Stimulated activated CD8-positive, alpha-beta memory T cell treated with anti-CD3 and anti-CD28 coated beads, Interleukin-4, amount 100 ng/mL, for 1 hour (primary cell): ENCODE results near the gene ATG4C.

Source experiments
- DNase-seq, 2 donors: peaks; one replicate each; pipeline ENCODE4 v3.0.0-alpha.2; 2020; ENCODE audit warnings: low read depth in 2 of 2, low spot score in 1 of 2

Gene ATG4C

GRCh38 chr1:62840555-62840954 lies 56.6 kb downstream of the ATG4C start:
- no peak for DNase-seq

GRCh38 chr1:62841587-62842169 lies 57.7 kb downstream of the ATG4C start:
- DNase-seq: no peak

- DNase-seq: no peak
Measured at GRCh38 chr1:62844030-62844429, 60.1 kb downstream of the ATG4C start.

GRCh38 chr1:62849031-62849430 lies 65.1 kb downstream of the ATG4C start:
- no peak for DNase-seq

DNA sequence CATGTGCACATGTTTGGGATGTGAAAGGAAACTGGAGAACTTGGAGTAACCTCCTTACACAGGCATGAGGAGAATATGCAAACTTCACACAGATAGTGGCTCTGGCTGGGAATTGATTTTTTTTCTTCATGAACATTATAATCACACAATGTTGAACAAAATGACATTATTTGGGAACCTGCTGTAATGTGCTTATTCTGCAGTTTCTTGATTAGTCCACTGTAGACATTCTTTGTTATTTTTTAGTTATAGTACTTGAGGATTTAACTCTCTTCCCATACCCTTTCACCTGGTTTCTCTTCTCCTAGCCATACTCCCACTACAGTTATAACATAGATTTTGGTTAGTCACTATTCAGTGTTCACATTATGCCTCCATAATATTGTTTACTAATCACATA lies 68.3 kb downstream of the ATG4C start:
- no peak for DNase-seq

- DNase-seq: no peak
Measured at GRCh38 chr1:62856960-62857359, 73.0 kb downstream of the ATG4C start.

DNA sequence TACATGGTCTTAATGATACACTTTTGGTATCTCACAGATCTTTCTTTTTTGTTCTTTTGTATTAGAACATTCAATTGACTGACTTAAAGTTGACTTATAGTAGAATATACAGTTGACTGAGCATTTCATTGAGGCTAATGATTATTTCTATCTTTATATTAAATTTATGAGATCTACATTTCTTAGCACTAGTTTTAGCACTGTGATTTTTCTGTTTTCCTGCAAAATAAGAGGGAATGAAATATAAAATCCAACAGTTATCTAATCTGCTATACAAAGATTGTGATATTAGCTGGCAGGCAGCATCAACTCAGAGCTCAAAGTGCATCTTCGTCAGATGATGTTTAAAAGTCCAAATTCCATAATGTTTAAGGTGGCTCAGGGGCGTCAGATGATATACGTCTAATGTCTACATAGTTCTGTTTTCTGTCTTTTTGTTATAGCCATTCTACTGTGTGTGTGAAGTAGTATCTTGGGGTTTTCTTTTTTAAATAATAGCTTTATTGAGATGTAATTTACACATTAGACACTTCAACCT lies 85.4 kb downstream of the ATG4C start:
- no peak for DNase-seq

- no peak for DNase-seq
Measured at GRCh38 chr1:62870148-62870547, 86.2 kb downstream of the ATG4C start.

GRCh38 chr1:62875676-62876075 lies 91.7 kb downstream of the ATG4C start:
- no peak for DNase-seq

- DNase-seq: no peak
Measured at GRCh38 chr1:62876535-62876934, 92.6 kb downstream of the ATG4C start.

GRCh38 chr1:62877579-62877978 lies 93.6 kb downstream of the ATG4C start:
- no peak for DNase-seq

- DNase-seq: no peak
Measured at GRCh38 chr1:62879962-62880361, 96.0 kb downstream of the ATG4C start.

GRCh38 chr1:62882201-62883104 lies 98.5 kb downstream of the ATG4C start:
- no peak for DNase-seq

DNA sequence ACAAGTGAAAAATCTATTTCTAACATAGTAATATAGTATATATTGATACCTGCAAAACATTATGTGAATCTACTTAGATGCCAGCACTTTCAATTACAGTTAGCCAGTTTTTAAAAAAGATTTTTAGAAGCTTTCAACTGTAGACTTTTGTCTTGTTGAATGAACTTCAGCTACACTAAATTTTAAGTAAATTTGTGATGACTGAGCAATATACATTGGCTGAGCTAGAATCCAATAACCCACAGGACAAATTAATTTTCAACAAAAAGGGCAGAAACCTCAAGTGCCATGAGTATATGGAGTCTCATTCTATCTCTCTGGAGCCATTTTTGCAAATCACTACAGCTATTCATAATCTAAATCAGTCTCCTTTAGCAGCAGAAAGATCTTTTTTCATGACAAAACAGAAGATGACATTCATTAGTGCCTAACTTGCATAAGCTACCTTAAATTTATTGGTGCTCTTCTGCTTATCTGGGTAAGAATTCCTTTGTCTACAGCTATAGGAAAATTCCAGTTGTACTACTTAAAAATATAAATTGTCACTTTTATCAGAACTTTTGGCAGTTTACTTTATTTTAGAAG lies 100.3 kb downstream of the ATG4C start:
- no peak for DNase-seq

DNA sequence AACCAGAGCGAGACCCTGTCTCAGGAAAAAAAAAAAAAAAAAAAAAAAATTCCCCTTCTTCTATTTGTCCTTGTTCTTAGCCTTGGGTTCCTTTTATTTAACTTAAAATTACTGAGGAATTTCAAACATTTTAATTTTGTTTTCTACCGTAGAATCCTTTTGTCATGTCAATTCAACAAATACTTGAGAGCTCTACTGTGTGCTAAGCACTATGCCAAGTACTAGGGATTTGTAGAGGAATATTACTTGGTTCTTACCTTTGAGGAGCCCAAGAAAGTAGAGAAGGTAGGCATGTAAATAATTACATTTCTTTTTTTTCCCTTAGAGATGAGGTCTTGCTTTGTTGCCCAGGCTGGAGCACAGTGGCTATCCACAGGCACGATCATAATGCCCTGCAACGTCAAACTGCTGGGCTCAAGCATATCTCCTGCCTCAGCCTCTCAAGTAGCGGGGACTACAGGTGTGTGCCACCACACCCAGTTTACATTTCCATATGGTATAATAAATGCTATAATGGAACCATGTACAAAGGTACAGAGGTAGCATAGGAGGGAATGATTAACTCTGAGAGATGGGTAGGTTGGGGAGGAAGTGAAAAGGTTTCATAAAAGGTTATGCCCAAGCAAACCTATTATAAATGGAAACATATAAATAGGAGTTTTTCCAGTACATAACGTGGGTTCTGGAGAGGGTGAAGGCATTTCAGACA lies 104.0 kb downstream of the ATG4C start:
- no peak for DNase-seq

GRCh38 chr1:62891956-62892562 lies 108.1 kb downstream of the ATG4C start:
- no peak for DNase-seq

DNA sequence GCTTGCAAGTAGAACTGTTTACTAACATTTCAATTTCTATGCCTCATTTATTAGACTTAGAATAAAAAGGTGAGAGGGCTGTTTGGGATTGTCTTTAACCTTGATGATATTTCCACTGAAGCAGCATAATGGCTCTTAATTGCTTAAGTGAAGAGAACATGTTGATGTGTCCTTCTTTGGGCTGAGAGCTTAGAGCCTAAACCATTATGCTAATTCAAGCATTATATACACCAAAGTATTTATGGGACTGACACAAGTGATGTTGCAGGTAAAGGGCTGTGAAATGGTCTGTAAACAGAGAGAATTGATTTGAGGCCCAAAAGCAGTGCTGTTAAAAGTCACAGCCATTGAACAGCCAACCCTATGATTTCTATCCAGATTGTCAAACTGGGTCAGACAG lies 113.9 kb downstream of the ATG4C start:
- no peak for DNase-seq

DNA sequence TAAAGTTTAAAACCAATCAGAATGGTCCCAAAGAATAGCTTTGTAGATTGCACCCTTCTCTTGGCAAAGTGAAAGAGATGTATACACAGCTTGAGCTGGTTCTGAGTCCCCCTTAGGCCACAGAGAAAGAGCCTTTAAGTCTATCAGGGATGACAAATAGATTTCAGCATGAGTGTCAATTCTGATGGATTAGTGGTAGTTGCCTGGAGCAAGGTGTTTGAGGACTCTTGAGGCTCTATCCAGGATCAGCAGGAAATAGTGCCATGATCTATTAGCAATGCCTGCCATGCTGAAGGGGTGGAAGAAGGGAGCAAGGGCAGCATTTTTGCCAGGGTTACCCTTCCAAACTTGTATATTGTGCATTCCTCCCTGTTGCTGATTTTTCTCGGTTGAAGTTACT lies 116.6 kb downstream of the ATG4C start:
- no peak for DNase-seq

DNA sequence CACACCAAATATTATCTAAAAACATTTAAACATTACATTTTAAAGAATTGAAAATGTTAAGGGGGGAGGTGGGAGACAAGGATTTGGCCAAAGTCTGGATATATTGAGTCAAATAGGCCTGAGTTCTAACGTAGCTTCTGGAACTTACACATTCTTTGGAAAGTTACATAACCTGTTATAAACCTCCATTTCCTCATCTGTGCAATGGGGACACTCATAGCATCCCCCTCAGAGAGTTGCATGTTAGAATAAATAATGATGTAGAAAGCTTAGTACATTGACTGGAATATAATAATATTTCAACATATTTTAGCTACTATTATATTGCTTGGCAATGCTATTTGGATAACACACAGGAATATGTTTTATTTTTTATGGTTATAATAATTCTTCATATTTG lies 117.7 kb downstream of the ATG4C start:
- no peak for DNase-seq

DNA sequence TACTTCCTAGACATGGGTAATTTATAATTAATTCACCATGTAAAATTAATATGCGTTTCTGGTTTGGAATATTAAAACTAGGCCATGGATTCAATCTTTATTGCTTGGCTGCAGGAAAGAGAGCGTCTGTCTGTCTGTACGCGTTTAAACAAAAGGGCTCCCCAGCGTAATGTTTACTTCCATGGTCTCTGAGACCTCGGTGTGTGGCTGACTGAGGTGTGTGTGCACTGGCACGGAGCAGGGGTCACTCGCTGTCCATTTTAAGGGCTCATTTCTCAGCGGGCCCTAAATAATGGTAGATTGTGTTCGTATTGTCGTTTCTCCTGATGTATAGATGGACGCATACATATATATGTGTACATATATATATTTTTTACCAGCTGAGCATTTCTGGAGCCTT lies 119.6 kb downstream of the ATG4C start:
- no peak for DNase-seq
